Activated CD4-positive, alpha-beta T cell treated with anti-CD3 and anti-CD28 coated beads for 4 hours (primary cell): ENCODE data around the gene AKIRIN2.
"Not testable (repeated sequence)": the region's sequence is repeated elsewhere in the genome, so short reads cannot be mapped to it uniquely, and the experiment has no call there.

ENCODE experiments used
- DNase-seq, 2 donors: peaks; one replicate each; pipeline ENCODE4 v3.0.0-alpha.2; 2020

Gene AKIRIN2

DNA sequence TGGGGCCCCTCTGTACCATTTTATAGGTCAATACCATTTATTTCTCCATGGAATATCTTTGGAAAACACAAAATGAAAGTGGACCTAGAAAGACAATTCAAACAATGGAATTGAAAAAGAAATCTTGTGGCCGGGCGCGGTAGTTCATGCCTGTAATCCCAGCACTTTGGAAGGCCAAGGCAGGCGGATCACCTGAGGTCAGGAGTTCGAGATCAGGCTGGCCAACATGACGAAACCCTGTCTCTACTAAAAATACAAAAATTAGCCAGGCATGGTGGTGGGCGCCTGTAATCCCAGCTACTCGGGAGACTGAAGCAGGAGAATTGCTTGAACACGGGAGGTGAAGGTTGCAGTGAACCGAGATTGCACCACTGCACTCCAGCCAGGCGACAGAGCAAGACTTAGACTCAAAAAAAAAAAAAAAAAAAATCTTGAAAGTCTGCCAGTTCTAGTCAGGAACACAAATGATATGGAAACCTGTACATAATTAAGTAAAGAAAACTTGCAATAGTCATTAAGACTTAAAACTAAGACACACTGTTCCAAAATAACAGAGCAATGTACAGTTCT, 15.3 kb downstream of the AKIRIN2 start:
- DNase-seq: not testable (repeated sequence)

GRCh38 chr6:87684895-87685654, 17.0 kb downstream of the AKIRIN2 start:
- no peak for DNase-seq

GRCh38 chr6:87683890-87684289, 18.1 kb downstream of the AKIRIN2 start:
- DNase-seq: no peak

DNA sequence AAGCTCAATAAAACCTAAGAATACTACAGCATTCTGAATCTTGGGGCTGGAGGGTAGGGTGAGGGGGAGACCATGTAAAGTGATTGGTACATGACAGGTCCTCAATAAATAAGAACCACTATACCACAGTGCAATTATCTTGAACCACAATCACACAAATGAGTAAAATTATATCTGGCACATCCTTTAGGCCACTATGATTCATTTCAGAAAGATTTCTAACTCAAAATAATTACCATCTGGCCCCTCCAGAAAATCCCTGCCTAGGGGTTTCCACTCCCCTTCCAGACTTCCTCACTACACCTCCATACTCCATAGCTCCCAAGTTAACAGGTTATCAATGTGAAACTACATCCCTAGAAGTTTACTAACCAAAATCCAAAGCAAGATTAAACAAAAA, 19.7 kb downstream of the AKIRIN2 start:
- no peak for DNase-seq

GRCh38 chr6:87675004-87675681, 26.9 kb downstream of the AKIRIN2 start:
- DNase-seq: no peak

- no peak for DNase-seq
Observed at GRCh38 chr6:87674290-87674689, 27.7 kb downstream of the AKIRIN2 start.

DNA sequence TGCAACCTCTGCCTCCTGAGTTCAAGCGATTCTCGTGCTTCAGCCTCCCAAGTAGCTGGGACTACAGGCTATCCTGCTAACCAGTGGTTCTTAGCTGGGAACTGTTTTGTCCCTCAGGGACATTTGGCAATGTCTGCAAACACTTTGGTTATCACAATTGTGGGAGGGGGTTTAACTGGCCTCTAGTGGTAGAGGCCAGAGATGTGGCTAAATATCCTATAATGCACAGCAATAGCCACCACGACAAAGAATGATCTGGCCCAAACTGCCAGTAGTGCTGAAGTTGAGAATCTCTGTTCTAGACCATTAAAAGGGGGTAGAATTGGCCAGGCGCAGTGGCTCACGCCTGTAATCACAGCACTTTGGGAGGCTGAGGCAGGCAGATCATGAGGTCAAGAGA, 28.8 kb downstream of the AKIRIN2 start:
- no peak for DNase-seq

DNA sequence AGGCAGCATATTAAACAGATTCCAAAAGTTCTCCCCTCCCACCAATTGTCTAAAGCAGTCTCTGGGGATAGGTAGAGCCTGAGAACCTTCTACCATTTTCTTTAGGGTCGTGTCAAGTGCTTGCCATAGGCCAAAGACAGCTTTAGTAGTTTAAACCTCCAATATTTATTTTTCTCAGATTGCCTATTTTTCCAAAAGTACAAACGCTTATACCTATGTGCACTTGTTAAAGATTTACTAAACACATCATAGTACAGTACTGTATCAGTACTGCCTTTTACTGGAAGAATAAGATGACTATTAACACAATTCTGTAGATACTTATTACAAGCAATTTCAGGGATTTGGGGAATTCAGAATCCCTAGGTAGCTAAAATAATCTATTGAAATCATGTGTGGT, 29.4 kb downstream of the AKIRIN2 start:
- no peak for DNase-seq

DNA sequence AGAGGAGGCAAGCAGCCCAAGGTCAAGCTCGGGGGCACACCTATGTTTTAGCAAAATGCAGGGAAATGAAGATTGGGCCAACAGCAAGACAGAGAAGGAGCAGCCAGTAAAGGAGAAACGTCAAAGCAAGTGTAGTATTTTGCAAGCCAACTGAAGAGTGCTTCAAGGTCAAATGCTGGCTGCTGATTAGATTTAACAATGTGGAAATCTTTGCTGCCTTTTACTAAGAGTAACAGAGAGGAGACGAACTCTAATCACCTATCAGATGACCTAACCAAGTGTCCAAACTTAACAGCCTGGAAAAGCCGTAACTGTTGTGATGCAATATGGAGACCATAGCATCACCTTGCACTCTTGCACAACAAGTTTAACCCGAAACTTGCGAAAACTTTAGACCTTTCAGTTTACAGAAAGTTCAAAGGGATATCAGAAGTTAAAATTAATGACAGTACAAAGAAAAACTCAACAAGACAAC, 30.4 kb downstream of the AKIRIN2 start:
- DNase-seq: no peak

GRCh38 chr6:87670707-87671106, 31.3 kb downstream of the AKIRIN2 start:
- DNase-seq: no peak

DNA sequence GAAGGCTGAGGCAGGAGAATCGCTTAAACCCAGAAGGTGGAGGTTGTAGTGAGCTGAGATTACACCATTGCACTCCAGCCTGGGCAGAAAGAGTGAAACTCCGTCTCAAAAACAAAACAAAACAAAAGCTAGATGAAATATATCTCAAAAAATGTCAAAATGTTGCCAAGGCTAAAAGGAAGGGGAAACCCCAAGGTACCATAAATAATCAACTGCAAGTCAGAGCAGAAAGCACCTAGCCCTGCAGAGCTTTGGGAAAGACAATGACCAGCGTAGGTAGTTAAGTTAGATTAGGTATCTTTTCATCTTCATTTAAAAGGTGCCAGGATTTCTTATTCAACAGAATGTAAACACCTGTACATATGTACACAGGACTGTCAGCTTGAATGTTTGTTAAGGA, 33.0 kb downstream of the AKIRIN2 start:
- DNase-seq: no peak

- DNase-seq: no peak
Observed at GRCh38 chr6:87668013-87668412, 34.0 kb downstream of the AKIRIN2 start.

DNA sequence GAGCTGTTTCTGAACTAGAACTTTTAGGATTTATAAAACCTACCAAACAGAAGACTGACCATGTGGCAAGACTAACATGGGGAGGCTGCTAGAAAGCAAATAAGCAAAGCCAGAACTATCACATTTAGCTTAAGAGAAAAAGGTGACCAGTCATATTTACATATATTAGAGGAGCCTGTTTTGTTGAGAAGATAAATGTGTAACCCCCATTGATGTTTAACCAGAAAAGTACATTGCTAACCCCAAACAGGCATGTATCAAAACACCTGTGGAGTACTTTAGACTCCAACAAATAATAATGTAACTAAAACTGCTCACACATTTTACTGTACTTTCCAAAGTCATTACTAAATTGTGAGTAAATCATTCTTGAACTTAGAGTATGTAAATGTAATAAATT, 35.0 kb downstream of the AKIRIN2 start:
- no peak for DNase-seq

DNA sequence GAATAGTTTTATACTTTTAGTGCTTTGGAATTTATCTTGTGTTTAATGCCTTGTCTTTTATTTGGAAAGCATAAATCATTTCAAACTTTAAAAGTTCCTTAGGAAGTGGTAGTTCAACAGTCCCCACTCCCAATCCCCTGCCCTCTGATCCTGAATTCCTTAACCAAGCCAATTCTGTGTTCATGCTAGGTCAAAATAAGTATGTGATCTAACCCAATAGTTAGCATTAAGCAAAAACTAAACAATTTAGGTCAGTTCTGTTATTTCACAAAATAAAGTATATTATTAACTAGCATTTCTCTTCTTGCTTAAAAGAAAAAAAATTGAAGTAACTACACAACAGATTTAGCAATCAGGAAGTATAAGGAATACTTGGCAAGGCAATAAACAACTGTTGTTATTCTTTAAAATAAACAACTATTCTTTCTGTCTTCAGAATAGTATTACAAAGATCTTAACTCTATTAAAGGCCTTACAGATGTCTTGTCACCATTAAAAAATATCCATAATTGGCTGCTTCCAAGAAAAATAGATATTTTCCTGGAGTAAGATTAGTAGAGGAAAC, 37.0 kb downstream of the AKIRIN2 start:
- no peak for DNase-seq

- no peak for DNase-seq
Observed at GRCh38 chr6:87663434-87663833, 38.6 kb downstream of the AKIRIN2 start.

- no peak for DNase-seq
Observed at GRCh38 chr6:87661503-87661902, 40.5 kb downstream of the AKIRIN2 start.

DNA sequence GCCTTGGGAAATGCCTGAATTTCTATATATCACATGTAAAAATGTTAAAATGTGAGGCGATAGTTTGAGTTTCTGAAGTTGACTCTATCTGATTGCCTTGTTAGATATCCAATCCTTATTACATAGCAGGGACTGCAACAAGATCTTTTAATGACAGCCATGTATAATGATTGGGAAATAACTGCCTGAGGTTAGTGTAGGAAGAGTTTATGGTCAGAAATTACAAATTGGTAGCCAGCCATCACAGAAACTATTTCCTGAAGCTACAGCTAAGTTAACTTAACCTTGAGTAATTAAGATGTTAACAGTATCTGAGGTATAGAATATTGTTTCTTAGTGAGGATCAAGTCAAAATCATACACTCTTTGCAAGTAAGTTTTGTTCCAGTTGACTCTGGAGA, 41.0 kb downstream of the AKIRIN2 start:
- DNase-seq: no peak

GRCh38 chr6:87660226-87660911, 41.7 kb downstream of the AKIRIN2 start:
- no peak for DNase-seq

DNA sequence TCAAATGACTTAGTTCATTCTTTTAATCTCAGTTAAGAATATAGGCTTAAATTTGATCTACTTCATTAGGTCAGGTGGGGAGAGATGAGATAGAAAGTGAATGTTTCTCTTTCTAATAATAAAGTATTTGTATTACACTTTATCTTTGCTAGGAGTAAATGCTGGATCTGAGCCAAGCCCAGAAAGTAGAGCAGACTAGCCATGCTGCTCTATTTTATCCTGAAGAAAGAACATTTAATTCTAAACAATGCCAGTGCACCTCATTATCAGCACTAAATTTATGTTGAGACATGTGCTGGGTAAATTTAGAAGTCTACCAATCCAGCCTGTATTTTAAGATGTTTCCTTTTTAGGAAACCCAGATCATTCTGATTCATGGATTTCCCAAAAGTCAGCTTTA, 43.5 kb downstream of the AKIRIN2 start:
- DNase-seq: no peak

- DNase-seq: no peak
Observed at GRCh38 chr6:87656857-87657256, 45.2 kb downstream of the AKIRIN2 start.

DNA sequence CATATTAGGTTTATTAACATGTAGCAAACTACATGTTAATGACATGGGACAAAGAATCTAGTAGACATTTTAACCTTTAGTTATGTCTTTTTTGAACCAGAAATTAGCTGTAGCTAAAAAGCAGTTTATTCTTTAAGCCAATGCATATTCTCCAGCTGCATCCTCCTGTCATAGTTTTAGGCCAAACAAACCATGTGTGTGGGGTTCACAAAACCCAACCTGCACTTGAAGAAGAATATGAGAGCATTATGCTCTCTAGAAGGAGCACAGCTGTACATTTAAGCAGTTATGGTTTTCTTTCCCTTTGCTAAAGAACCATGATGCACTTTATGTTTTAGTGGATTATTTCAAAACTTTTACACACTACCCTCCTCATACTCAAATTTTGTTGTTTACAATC, 46.2 kb downstream of the AKIRIN2 start:
- DNase-seq: no peak

DNA sequence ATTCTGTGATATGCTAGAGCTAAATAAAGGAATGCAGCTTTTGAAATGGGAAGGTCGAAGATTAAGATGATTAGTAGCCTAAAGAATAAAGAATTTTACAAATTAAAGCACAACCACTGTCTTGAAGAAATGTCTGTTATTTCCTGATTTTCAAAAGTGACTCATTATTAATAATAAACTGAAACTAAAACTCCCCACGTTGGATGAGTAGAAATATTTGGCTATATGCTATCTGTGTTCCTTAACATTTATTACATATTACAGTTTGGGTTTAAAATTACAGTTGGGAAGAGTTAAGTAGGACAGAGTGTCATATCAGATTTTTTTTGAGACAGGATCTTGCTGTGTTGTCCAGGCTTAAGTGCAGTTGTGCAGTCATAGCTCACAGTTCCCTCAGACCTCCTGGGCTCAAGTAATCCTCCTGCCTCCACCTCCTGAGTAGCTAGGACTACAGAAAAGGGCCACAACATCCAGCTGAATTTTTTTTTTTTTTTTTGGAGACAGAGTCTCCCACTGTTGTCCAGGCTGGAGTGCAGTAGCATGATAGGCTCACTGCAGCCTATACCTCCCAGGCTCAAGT, 47.1 kb downstream of the AKIRIN2 start:
- DNase-seq: no peak

DNA sequence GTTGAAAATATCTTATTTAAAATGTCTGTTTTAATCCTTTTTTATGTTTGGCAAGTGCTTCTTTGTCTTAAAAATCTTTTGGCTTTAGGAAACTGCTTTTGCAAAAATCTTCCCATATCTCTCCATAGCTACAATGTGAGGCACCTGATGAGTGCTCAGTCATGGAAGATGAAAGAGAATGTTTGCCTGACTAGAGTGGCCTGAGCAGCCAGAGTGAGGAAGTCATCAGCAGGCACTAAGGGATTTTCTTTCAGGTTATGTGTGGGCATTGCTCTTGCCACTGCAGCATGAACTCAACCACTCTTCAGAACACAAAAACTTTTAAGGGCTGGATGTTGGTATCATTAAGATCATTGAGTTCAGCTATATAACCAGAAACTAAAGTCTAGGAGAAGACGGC, 47.9 kb downstream of the AKIRIN2 start:
- no peak for DNase-seq
